Measurements from ENCODE around the gene IFI44. TPM values are rescaled to one million over a fixed set of nuclear protein-coding genes. Genes with fewer than 3 reads are reported as not detected.

Gene IFI44
- total and polyA plus RNA-seq, 9 of the 15 experiments (the other 6 are each of a cell fraction or from before 2014, with no cell fraction given), result 0.11 TPM; not detected in 8

DNA sequence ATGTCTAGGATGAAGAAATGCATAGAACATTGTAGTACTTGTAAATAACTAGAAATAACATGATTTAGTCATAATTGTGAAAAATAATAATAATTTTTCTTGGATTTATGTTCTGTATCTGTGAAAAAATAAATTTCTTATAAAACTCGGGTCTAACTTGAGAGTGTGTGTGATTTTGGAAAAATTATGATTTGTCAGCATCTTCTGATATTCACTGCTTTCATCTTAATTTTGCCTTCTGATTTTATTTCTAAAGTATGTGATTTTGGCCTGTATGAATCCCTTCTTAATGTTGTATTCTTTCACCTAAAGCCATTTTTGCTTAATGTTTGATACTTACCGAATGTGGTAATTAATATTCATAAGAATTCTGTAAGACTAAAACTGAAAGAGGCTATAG, 14.3 kb downstream of the IFI44 start:
- H3K4me2 ChIP-seq (ENCODE audit: insufficient read depth, low read length), result no peak overlapping the region
- no peak overlapping the region for H2AFZ ChIP-seq (ENCODE audit: low read depth, low read length)
- no peak overlapping the region for H3K4me3 ChIP-seq
- H3K9me1 ChIP-seq (ENCODE audit: control insufficient read depth, insufficient read depth, low read length), result no peaks in the 10 kb centered on the region
- DNase-seq (ENCODE audit: extremely low read depth in 1 of 4, low spot score in 3 of 4), result no peak
- H3K9ac ChIP-seq (ENCODE audit: insufficient read depth in 1 of 2, low read depth in 2 of 2, low read length in 2 of 2), result no peak overlapping the region
- no peak overlapping the region for H3K27ac ChIP-seq (ENCODE audit: extremely low read depth, low read depth, low read length)
- TF ChIP-seq, protein P1, sequence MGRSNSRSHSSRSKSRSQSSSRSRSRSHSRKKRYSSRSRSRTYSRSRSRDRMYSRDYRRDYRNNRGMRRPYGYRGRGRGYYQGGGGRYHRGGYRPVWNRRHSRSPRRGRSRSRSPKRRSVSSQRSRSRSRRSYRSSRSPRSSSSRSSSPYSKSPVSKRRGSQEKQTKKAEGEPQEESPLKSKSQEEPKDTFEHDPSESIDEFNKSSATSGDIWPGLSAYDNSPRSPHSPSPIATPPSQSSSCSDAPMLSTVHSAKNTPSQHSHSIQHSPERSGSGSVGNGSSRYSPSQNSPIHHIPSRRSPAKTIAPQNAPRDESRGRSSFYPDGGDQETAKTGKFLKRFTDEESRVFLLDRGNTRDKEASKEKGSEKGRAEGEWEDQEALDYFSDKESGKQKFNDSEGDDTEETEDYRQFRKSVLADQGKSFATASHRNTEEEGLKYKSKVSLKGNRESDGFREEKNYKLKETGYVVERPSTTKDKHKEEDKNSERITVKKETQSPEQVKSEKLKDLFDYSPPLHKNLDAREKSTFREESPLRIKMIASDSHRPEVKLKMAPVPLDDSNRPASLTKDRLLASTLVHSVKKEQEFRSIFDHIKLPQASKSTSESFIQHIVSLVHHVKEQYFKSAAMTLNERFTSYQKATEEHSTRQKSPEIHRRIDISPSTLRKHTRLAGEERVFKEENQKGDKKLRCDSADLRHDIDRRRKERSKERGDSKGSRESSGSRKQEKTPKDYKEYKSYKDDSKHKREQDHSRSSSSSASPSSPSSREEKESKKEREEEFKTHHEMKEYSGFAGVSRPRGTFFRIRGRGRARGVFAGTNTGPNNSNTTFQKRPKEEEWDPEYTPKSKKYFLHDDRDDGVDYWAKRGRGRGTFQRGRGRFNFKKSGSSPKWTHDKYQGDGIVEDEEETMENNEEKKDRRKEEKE (IDR thresholded peaks at IDR 0.05; ENCODE audit: borderline replicate concordance in 1 of 2, control insufficient read depth in 1 of 2, low read depth in 2 of 2, low read length in 1 of 2), result no peak
- 0 out of 2 replicates have a peak, but pooled peaks have one; percentile 3 for TF ChIP-seq MAFF (IDR thresholded peaks at IDR 0.05; ENCODE audit: low read length)
- no peak for TF ChIP-seq FOXA3 (CRISPR knock-in tag; conservative IDR thresholded peaks at IDR 0.05 in 1 of 2, IDR thresholded peaks at IDR 0.05 in 1 of 2)
- TF ChIP-seq ZNF316 (IDR thresholded peaks at IDR 0.05), result peak; percentile 51; the same call in 1 of the 2 replicates
- no peak for TF ChIP-seq HMGN3 (IDR thresholded peaks at IDR 0.05; ENCODE audit: borderline replicate concordance, extremely low read depth, insufficient read length, low read depth, low read length)
- TF ChIP-seq MAFG (tag; conservative IDR thresholded peaks at IDR 0.05), result 0 out of 2 replicates have a peak, but pooled peaks have one; percentile 6
- TF ChIP-seq CBX8 (IDR thresholded peaks at IDR 0.05; ENCODE audit: borderline replicate concordance, extremely low read depth, low read depth, low read length, poor library complexity, severe bottlenecking), result no peak
- no peak for TF ChIP-seq HDAC6 (IDR thresholded peaks at IDR 0.05; ENCODE audit: low read depth, low read length)
- TF ChIP-seq, protein P2, sequence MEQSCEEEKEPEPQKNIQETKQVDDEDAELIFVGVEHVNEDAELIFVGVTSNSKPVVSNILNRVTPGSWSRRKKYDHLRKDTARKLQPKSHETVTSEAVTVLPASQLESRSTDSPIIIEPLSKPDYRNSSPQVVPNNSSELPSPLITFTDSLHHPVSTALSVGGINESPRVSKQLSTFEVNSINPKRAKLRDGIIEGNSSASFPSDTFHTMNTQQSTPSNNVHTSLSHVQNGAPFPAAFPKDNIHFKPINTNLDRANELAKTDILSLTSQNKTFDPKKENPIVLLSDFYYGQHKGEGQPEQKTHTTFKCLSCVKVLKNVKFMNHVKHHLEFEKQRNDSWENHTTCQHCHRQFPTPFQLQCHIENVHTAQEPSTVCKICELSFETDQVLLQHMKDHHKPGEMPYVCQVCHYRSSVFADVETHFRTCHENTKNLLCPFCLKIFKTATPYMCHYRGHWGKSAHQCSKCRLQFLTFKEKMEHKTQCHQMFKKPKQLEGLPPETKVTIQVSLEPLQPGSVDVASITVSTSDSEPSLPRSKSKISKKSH (CRISPR knock-in tag; IDR thresholded peaks at IDR 0.05), result no peak
- TF ChIP-seq, protein P3, sequence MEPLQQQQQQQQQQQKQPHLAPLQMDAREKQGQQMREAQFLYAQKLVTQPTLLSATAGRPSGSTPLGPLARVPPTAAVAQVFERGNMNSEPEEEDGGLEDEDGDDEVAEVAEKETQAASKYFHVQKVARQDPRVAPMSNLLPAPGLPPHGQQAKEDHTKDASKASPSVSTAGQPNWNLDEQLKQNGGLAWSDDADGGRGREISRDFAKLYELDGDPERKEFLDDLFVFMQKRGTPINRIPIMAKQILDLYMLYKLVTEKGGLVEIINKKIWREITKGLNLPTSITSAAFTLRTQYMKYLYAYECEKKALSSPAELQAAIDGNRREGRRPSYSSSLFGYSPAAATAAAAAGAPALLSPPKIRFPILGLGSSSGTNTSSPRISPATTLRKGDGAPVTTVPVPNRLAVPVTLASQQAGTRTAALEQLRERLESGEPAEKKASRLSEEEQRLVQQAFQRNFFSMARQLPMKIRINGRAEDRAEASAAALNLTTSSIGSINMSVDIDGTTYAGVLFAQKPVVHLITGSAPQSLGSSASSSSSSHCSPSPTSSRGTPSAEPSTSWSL (CRISPR knock-in tag; IDR thresholded peaks at IDR 0.05; ENCODE audit: borderline replicate concordance), result no peak
- H3K27me3 ChIP-seq (ENCODE audit: control insufficient read depth in 2 of 2, insufficient read depth in 2 of 2, low read length in 2 of 2), result no peaks in the 10 kb centered on the region
- no peaks in the 10 kb centered on the region for H3K36me3 ChIP-seq (ENCODE audit: control insufficient read depth, insufficient read depth, low read length)
- H3K4me1 ChIP-seq (replicated peaks in 1 of 2; ENCODE audit: control insufficient read depth in 2 of 2, insufficient read depth in 2 of 2, low read length in 2 of 2), result no peaks in the 10 kb centered on the region
- no peaks in the 10 kb centered on the region for H4K20me1 ChIP-seq (replicated peaks; ENCODE audit: control insufficient read depth, insufficient read depth, low read length)
- H3K79me2 ChIP-seq (ENCODE audit: control insufficient read depth, insufficient read depth, low read length), result no peaks in the 10 kb centered on the region
- in situ Hi-C loops (cut with MboI) (loop anchor here (25.0 kb wide), 1 partner anchor 527 kb away; no protein-coding TSS in a partner anchor), intact Hi-C loops (cut with micrococcal nuclease) (no loop called here)
- FAIRE-seq, result no peak
- ChIA-PET POLR2A (no interaction called here), CTCF (ENCODE audit: low intra/inter-chr PET ratio) (no interaction called here)
- WGBS (ENCODE audit: insufficient coverage, low coverage, missing lambda C conversion rate), result 0% methylated on average over 2 of the region's 2 CpGs
- no peak for ATAC-seq
- H3K9me3 ChIP-seq (replicated peaks; ENCODE audit: control insufficient read depth, insufficient read depth, low read depth, low read length), result no peaks in the 10 kb centered on the region
- no TSS peak for BruUV-seq (replicated peaks)

Measured in K562 (cell line).